GM12864 (cell line): ENCODE measurements around the gene GABARAPL1.

Experiments
- DNase-seq: peaks from one replicate; pipeline ENCODE4 v3.0.0-alpha.2; 2011; ENCODE audit warnings: low read depth
- H3K4me3 ChIP-seq: 2 replicates; pipeline ENCODE4 v1.5.1; 2011; ENCODE audit warnings: mild to moderate bottlenecking, low read depth, low read length, control low read depth
- CTCF ChIP-seq: IDR thresholded peaks from 2 replicates; pipeline ENCODE4 v1.5.1; 2011; ENCODE audit warnings: low read depth, mild to moderate bottlenecking, moderate library complexity, low read length, control low read depth, inconsistent platforms; ENCODE audit errors: missing control alignments

The GABARAPL1 gene

GRCh38 chr12:10212739-10213131 is at the start of gene GABARAPL1:
GABARAPL1 (plus strand) TSS chr12:10212877; CDS start chr12:10213130, 253 bp downstream.
- no peak for DNase-seq
- H3K4me3 ChIP-seq, result peak within 1 kb of the TSS; percentile 67
- no peak for TF ChIP-seq CTCF

DNA sequence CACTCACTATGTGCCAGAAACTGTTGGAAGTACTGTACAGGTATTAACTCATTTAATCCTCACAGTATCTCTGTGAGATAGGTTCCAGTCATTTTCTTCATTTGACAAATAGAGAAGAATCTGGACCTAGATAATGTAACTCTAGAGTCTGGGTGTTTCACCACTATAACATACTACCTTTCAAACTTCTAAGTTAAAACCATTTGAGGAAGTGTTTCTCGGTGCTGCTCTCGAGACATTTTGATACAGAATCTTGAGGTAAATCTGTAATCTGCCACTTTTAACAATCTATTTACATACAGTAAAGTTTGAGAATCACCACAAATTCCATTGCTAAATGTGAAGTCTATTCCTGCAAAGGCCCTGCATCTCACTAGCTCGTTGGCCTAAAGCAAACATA is 49.6 kb upstream of the GABARAPL1 start:
- DNase-seq, result no peak
- no peak for TF ChIP-seq CTCF
- no peak overlapping the region for H3K4me3 ChIP-seq

- H3K4me3 ChIP-seq, result no peak overlapping the region
- no peak for TF ChIP-seq CTCF
- DNase-seq, result no peak
Observed at GRCh38 chr12:10165421-10165820, 47.3 kb upstream of the GABARAPL1 start.

- H3K4me3 ChIP-seq, result no peak overlapping the region
- no peak for TF ChIP-seq CTCF
- DNase-seq, result no peak
Observed at GRCh38 chr12:10167599-10167998, 45.1 kb upstream of the GABARAPL1 start.

- no peak for DNase-seq
- no peak for TF ChIP-seq CTCF
- no peak overlapping the region for H3K4me3 ChIP-seq
Observed at GRCh38 chr12:10169104-10169503, 43.6 kb upstream of the GABARAPL1 start.

DNA sequence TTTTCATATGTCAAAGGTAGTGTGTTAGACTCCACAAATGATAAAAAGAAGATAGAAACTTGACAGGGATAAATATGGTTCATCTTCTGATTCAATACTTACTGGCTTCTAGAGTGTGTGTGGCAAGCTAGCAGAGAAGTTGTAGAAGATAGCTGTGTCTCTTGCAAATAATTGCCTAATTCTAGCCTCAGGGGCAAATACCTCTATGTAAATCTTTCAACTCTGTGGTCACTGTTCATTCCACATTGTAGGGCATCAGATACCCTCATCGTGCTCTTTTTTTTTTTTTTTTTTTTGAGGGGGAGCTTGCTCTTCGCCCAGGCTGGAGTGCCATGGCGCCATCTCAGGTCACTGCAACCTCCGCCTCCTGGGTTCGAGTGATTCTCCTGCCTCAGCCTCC is 42.5 kb upstream of the GABARAPL1 start:
- DNase-seq, result no peak
- H3K4me3 ChIP-seq, result no peak overlapping the region
- no peak for TF ChIP-seq CTCF

DNA sequence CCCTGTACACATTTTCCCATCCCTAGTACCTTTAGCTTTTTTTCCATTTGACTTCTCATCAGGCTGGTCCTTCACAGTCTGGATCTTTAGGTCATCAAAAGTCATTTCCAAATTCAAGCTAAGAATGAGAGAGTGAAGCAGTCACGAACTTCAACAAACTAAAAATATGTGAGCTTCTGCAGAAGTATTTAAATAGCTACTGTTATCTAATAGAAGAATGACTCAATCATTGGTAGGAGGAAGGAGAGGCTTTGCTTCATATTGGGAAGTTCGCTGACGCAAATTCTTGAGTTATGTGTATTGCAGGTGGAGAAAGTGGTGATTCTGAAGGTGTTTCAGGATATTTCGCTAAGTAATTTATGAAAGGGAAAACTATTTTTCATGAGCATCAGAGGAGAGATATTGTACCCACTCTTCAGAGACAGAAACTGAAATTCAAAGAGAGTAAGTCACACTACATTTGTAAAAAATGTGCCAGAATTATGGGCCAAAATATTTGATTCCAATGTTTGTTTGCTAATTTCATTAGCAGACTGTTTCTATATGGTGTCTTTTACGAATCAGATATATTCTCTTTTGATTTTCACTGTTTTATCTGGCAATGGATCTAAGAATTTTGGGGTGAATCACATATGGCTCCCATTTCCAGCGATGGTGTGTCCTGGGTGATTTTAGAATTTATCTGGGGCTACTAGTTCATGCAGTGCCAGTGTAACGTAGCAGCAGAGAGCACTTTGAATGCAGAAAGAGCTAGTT is 40.5 kb upstream of the GABARAPL1 start, which contains the start of gene OLR1:
Gene OLR1 (minus strand): TSS at position 160 of the 756 bp plus-strand sequence. CDS start 55 bp downstream, at position 105.
- no peak within 1 kb of the TSS for H3K4me3 ChIP-seq
- no peak for DNase-seq
- TF ChIP-seq CTCF, result no peak
